HG03175 (cell line): ENCODE results near the gene CERKL.

Source experiments
- ATAC-seq: cut with Tn5 transposase; IDR thresholded peaks from one replicate; pipeline ENCODE4 v1.9.1; 2021; ENCODE audit warnings: mild to moderate bottlenecking, moderate library complexity; ENCODE audit not compliant: unreplicated experiment

Gene CERKL

DNA sequence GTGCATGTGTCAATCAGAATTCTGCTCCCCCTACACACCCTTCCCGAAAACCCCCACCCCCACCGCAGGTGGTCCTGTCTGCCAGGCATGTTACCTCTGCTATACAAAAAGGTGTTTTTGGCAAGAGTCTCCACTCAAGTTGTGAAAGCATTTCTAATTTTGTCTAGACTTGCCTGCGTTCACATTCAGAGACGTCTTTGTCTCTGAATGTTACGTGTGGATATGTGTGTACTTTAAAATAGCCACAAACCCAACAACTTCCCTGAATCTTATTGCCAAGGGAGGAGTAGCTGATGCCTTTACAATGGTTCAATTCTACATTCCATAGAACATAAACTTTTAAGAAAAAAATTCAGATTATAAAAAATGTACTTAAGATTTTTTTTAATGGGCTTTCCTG, 133.1 kb downstream of the CERKL start:
- ATAC-seq: no peak

DNA sequence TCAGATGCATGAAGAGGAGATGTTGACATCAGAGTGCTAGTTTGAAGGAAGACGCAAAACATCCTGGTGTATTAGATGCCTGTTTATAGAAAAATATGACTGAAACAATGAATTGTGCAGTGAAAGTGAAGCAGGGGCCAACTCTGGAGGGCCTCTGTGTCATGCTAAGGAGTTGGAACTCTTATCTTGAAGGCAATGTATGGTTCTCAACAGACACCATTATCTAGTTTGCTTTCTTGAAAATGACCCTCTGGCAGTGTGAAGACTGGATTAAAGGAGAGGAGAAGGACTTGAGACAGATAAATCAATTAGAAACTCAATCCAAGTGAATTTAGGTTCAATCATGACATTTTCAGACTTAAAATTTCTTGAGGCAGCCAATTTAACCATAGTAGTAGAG, 136.7 kb downstream of the CERKL start:
- ATAC-seq: no peak

DNA sequence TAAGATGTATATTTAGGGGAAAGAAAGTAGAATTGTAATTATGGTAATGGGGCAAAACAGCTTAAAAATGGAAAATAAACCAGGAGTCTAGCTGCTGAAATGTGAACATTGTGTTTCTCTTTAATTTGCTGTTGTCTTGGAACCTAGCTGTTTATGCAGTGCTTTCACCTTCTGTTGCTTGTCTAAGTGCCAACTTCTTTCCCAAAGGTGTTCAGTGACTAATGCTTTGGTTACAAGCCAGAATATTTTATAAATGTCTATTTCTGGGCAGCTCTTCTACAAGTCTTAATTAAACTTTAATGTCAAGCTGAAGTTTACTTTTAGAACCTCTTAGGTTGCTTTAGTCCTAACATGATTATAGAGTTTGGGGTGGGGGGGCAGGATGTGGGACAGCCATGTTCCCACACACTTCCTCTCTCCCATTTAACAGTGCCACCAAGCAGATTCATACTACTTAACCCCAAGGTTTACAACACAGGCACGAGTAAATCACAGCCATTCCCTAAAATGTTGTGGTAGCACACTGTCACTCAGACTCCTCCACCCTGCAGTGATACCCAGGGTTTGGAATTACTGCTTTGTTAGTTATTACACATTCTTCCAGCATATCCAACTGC, 139.1 kb downstream of the CERKL start:
- ATAC-seq: no peak

DNA sequence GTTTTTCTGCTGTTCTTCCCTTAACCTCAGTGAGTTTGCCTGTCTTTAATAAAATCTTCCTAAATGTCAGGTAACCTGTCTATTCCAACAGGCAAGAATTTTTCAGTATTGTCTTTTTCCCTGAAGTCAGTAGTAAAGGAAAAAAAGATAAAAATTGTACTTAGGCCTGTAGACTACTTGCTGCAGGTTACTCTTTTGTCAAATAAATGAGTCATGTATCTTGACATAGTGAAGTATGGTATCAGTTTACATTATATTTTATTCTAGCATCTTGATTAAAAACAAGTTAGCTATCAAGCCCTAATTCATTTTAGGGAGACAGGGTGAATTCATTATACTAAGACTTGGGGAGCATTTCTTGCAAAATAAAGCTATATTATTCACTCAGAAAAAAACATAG, 139.9 kb downstream of the CERKL start:
- ATAC-seq: no peak

DNA sequence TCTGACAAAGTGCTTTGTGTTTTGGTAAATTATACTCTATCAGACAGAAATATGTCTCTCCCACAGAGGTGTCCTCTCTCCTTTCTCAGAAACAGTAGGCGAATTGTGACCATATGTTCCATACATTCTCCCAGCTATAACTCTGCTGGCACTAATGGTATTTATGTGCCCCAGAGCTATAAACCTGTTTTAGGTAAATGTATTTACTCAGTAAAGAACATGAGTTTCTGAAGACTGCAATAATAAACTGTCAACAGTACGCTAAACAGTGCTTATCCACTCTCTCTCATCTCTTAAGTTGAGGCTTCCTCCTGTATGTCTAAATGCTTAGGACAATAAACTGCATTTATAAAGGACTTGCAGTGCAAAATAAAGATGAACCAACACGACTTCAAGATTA, 141.2 kb downstream of the CERKL start:
- ATAC-seq: no peak

DNA sequence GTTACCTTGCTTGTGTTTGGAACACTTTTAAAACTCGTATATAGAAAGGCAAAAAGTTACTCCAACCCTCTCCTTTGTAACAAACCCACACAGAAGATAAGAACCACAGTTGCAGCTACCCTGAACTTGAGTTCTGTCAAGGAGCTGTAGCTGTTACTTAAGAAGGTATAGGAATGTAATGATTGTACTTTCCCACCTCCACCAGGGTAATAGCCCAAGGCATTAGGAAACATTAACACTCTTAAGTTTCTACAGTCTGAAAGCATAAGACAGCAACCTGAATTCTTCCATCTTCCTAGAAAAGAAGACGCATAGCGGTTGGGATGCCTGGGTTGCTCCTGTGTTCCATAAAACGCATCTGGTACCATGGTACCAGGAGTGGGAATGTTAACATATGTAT, 156.7 kb downstream of the CERKL start:
- no peak for ATAC-seq

DNA sequence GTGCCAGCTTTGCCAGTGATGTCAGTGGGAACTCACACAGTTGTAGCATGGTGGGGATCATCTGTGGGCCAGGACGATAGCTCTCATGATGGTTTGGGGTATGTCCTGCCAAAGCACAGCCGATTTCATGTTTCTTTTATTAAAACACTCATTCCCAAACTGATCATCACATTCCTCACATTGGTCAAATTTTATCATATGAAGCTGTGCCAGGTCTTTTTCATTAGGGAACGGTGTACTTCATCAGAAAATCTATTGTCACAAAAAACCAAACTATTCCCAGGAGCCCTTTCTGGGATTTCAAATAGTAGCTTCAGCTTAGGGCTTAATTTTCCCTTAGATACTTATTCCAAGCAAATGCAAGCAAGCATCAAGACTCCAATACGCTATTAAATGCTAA, 157.7 kb downstream of the CERKL start:
- no peak for ATAC-seq
